VCaP (cell line): ENCODE data around the gene ARRB2.

Source experiments
- H3K27ac ChIP-seq: fragments of 450-650 bp; 2 replicates; pipeline ENCODE4 v1.5.1; 2017
- CTCF ChIP-seq: fragments of 450-650 bp; conservative IDR thresholded peaks from 2 replicates; pipeline ENCODE4 v1.5.1; 2017; ENCODE audit warnings: mild to moderate bottlenecking, moderate library complexity

The ARRB2 gene

DNA sequence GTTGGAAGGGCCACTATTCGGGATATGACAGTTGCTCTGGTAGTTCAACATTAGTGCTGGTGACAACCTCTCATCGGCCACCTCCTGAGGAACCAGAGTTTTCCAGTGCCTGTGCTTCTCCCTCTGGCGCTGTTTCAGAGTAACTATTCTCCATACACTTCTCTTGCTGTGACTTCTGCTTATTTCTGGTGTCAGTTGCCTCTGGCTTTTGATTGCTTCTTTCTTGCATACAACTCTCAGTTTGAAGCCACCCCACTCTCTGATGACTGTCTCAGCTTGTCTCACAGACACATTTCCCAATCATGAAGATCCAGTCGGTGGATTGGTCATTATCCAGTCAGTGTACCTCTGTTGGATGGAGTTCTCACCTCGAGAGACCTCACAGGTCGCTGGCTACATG lies 57.9 kb downstream of the ARRB2 start:
- H3K27ac ChIP-seq: no peak overlapping the region
- TF ChIP-seq CTCF: no peak

DNA sequence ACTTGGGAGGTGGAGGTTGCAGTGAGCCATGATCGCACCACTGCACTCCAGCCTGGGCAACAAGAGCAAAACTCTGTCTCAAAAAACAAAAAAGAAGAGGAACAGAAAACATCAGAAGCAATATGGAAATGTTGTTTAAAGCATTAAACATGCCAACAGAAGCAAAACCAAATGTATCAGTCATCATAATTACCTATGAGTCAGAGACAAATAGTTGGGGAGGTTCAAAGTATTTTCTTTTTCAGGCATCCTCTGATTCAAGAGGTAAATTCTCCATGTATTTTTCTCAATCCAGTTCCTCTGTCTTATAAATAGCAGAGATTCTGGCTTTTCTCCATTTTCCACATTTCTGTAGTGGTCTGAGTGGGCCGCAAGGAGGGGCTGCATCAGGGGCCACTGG lies 59.2 kb downstream of the ARRB2 start:
- H3K27ac ChIP-seq: no peak overlapping the region
- no peak for TF ChIP-seq CTCF
